Measurements from ENCODE around the gene GINM1.

Gene GINM1

DNA sequence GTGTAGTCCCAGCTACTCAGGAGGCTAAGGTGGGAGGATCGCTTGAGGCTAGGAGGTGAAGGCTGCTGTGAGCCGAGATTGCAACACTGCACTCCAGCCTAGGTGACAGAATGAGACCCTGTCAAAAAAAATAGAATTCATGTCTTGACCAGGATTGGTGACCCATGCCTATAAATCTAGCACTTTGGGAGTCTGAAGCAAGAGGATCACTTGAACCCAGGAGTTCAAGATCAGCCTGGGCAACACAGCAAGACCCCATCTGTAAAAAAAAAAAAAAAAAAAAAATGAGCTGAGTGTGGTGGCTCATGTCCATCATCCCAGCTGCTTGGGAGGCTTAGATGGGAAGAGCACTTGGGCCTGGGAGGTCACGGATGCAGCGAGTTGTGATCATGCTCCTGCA is 34.3 kb downstream of the GINM1 start:
- no peak for DNase-seq

DNA sequence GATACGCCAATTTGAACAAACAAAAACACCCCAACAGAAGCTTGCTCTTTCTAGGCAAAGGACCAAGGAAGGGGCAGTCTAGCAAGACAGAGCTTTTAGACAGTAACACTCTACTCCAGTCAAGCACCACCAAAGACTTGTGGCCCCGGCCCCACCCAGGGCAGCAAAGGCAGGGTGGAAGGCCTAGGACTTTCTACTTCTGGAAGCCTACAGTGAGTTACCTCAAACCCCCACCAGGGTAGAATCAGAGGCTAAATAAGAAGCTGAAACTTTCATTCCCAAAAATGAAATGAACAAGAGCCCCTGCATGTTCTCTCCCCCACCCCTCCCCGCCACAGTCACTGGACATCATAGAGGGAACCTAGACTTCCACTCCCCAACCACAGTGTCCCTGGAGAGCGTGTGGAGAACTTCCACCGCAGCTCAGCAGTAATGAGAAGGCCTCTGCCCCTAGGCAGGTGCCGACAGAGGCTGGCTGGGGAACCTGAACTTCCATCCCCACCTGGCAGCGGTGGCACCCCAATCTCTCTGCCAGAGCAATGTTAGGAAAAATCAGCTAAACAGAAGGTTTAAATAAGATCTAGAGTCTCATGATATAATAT is 42.3 kb downstream of the GINM1 start:
- DNase-seq = no peak

DNA sequence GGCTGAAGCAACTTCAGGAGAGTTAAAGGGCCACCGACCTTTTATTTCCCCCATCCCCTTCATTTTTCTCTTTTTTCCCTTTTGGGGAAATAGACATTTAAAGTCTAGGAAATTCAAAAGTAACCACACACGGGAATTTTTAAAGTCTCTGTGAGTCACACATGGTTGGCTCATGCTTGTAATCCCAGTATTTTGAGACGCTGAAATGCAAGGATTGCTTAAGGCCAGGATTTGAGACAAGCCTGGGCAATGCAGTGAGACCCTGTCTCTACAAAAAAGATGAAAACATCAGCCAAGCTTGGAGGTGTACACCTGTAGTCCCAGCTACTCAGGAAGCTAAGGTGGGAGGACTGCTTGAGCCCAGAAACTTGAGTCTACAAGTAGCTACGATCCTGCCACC is 48.2 kb downstream of the GINM1 start:
- DNase-seq = no peak

DNA sequence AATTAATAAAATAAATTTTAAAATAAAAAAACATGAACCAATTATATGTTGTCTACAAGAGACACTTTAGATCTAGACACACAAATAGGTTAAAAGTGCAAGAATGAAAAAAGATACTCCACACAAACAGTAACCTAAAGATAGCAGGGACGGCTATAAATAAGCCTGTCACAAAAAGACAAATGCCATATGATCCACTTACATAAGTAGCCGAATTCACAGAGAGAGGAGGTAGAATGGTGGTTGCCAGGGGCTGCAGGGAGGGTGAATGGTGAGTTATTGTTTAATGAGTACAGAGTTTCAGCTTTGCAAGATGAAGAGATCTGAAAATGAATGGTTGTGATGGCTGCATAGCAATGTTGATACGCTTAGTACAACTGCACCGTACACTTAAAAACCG is 49.6 kb downstream of the GINM1 start:
- DNase-seq = no peak

DNA sequence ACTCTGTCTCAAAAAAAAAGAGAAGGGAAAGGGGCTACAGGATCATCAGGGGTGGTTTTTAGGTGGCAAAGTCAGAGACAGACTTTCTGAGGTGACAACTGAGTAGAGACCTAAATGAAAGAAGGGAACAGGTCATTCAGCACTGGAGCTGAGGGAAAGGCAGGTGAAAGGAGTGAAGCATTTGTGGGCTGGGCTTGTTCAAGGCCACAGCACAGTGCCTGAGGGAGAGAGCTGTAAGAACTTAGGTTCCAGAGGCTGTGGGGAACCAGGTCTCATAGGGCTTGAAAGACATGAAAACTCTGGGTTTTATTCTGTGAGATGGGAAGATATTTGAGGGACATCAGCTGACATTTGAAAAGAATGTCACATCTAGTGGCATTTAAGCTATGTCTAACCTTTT is 61.5 kb downstream of the GINM1 start:
- no peak for DNase-seq

DNA sequence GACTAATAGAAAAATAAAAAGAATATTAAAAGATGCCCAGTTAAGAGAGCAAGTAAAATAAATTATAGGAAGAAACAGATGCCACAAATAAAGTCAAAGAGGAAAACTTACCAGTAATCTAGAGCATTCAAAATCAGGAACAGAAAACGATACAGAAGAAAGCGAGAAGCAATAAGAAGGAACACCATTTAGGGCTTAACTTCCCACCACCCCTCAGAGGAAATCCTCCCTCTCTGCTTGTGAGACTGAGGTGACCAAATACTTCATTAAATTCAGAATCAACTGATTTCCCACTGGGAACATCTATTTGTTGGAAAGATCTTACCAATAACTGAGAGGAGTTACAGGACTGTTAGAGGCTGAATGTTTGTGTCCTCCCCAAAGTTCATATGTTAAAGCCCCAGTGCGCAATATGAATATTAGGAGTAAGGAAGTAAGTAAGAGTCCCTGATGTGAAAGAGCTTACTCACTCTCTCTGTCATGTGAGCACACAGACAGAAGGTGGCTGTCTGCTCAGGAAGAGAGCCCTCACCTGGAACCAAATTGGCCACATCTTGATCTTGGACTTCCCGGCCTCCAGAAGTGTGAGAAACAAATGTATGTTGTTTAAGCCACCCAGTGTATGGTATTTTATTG is 62.8 kb downstream of the GINM1 start:
- DNase-seq = no peak

DNA sequence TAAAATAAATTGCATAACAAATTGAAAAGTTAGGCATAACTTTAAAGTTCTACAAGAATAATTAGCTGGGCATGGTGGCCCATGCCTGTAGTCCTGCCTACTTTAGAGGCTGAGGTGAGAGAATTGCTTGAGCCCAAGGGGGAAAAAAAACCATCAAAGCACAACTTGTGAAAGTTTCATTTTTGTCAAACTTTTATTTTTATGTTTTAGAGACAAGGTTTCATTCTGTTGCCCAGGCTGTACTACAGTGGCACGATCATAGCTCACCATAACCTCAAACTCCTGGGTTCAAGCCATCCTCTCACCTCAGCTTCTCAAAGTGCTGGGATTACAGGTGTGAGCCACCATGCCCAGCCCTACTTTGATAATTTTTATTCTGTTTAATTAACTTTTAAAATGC is 68.1 kb downstream of the GINM1 start:
- DNase-seq = no peak

DNA sequence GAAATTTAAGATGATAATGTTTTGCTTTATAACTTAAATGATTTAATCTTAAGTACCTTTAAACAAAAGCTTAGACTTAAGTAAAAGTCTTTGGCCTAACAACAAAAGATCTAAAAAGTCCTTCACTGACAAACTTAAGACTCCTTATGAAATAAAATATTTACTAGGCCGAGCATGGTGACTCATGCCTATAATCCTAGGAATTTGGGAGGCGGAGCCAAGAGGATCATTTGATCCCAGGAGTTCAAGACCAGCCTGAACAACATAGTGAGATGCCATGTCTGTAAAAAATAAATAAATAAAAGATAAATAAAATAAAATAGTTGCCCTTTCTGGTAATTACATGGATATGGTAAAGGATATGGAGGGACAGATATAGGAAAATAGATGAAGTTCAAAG is 69.9 kb downstream of the GINM1 start:
- DNase-seq = no peak

Measured in DMS79 (cell line).